T-helper 22 cell (primary cell): ENCODE results near the gene RASA3.

Experiments used
- DNase-seq: peaks from one replicate; pipeline ENCODE4 v3.0.0-alpha.2; 2020; ENCODE audit warnings: low read depth

Gene RASA3

DNA sequence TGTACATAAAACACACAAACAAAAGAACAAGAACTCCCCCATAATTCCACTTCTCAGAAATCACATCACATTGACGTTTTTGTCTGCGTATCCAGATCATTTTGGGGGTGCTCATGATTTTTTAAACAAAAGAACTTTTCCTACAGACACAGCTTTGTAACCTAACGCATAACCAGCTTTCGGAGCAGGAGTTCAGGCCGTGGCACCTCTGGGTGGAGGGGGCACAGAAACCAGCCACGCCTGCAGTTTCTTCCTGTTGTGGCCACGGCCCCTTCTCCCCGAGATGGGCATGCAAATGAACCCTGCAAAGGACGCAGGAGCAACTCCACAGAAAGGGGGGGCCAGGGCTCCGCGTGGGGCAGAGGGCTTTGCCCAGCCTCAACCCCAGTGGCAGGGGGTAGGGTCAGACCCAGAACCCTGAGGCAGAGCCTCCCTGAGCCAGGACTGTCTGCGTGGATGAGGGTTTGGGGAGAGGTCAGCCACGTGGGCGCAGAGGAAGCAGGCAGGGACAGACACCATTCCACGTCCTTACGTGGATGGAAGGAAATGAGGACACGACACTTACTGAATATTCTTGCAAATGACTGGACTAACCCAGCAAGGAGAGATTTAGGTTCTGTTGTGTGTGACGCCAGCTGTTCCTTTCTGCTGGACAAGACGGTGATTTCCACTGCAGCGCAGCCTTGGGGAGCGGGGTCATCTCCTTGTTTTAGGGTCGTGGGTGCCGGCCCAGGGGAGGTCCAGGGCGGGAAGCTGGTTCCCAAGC is 64.4 kb downstream of the RASA3 start:
- no peak for DNase-seq

DNA sequence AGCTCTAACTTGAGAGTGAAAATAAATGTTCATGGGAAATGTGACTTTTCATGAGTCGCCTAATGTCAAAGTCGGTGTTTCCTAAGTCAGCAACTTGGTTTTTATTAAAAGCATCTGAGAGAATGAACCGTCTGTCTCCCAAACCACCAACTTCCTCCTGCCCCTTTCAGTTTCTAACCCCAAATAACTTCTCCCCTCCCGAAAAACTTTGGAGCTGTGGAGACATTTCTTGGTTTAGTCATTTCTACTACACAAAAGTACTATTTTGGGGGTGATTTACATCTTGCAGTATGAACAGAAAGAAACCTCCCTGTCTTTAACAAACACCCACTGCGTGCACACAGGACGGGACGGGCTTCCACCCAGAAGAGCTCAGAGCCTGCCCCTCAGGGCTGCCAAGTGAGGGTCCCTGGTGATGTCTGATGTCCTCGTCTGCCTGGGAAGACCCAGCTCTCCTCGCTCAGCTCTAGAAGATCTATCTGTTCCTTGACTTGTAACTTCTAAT is 65.0 kb downstream of the RASA3 start:
- DNase-seq = no peak

DNA sequence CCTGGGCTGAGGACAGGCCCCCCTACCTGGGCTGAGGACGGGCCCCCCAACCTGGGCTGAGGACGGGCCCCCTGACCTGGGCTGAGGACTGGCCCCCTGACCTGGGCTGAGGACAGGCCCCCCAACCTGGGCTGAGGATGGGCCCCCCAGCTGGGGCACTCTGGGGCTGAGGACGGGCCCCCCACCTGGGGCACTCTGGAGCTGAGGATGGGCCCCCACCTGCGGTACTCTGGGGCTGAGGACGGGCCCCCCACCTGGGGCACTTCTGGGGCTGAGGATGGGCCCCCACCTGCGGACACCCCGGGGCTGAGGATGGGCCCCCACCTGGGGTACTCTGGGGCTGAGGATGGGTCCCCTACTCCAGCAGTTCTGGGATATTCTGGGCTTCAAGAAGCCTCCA is 65.5 kb downstream of the RASA3 start:
- DNase-seq = no peak

DNA sequence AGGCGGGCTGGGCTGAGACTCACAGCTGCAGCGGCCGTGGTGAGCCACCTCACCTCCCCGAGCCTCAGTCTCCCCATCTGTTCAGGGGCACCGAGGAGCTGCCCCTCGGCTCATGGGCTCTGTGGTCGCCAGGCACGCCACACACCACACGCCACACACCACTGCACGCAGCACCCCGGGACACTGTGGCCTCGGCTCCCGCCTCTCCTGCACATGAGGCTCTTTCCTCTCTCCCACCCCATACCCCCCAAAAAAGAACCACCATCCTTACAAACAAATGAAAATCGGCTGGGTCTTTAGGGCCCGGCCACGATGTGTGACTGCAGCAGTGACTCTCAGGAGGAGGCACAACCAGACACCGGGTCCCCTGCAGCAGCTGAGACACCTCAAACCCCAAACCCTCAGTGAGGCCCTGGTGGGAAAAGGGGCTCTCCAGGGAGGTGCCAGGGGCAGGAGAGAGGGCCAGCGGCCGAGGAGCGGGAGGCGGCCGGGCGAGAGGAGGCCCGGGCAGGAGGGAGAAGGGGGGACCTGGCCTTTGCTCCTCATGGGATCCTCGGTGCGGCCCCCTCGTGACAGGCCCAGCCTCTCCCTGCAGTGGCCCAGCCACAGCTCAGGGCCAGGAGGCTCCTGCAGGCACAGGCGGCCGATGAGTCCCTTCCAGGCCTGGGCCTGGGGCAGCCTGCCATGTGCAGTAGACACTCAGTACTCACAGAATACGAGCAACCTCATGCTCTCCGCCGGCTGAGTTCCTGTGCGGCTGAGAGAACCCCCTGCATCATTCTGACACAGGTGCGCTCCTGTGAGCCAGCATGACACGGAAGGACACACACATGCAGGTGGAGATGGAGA is 66.3 kb downstream of the RASA3 start:
- no peak for DNase-seq

DNA sequence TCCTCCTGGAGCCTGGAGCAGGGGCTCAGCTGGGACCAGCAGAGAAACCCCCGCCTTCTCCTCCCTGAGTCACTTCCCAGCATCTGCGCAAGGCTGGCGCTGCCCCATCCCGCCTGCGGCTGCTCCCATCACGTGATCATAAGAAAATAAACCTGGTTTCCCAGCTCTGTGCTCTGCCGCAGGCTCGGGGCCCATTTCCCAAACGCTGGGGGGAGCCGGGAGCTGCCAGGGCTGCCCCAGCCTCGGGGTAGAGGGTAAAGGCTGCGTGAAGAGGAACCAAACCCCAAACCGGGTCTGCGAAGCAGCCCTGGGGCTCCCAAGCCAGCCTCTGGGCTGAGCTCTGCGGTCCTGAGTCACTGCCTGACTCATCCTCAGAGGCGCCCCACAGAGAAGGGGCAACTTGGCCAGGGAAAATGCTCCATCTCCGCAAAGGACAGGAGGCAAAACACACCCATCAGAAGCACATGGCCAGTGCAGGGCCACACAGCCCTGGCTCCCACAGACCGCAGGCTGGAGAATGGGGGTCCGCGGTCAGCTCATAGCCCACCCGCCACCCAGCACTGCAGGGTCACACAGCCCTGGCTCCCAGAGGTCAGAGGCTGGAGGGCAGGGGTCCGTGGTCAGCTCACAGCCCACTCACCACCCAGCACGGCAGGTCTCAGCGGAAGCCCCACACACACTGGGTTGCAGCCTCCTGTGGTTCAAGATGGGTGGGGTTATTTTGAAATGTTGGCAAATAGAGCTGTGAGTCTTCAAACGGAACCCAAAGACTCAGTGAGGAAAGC is 67.1 kb downstream of the RASA3 start:
- DNase-seq = peak; percentile 70

DNA sequence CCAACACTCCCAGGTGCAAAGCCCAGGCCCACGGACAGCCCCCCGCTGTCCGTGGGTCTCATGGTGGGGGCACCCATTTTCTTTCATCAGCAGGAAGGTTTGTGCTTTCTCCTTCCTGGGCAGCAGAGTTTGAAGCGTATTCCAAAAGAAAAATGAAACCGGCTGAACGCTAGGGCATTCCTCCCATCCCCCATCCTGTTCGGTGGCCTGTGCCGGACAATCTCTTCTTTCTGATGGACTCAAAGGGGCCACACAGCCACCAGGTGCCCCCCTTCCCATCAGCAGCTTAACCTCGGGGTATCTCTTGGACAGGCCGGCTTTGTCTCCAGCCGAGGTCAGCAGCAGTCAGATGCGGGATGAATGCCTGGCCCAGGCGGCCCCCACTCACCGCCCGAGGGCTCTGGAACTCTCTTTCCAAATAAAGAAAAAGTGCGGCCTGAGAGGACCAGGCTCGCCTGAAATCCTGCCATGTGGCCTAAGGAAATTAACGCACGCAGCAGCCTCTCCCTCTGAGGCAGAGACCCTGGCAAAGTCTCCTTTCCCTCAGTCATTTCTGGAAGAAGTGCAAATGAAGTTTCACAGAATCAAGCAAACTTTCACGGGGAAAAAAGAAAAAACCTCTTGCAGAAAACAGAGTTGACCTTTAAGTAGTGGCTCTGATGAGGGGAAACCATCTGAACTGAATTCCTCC is 67.8 kb downstream of the RASA3 start:
- DNase-seq = no peak

DNA sequence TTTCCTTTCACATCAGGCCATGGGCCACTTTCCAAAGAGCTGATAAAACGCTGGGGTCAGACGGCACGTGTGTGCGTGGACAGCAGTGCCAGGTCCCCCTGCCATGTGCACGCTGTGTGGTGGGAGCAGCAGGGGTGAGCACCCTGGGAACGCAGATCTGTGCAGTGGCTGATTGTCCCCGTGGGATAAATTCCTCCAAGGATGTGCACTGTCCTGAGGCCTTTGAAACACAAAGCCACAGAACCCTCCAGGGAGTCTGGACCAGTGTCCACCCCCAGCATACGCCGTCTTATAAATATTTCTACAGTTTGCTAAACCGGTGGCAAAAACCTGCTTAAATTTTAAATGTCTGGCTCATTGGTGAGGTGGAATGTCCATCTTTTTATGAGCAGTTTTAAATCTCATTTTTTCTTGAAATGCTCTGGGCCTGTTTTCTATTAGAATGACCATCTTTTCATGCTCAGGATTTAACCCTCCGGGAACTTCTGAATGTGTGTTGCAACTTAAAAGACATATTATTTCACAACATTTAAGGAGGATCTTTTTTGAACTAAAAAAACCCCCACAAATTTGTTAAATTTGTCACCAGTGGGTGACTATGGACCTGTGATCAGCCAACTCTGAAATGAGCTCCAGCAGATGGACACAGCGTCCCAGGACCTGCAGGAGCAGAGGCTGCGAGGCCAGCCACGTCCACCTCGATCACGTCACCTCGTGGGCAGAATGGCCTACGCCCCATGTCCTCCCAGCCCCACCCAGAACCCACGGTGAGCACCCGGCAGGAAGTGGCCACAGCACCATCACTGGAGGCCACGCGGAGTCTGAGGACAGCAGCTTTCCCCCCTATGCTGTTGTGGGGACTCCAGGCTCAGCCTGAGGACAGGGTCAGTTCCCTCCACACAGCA is 68.6 kb downstream of the RASA3 start:
- no peak for DNase-seq

DNA sequence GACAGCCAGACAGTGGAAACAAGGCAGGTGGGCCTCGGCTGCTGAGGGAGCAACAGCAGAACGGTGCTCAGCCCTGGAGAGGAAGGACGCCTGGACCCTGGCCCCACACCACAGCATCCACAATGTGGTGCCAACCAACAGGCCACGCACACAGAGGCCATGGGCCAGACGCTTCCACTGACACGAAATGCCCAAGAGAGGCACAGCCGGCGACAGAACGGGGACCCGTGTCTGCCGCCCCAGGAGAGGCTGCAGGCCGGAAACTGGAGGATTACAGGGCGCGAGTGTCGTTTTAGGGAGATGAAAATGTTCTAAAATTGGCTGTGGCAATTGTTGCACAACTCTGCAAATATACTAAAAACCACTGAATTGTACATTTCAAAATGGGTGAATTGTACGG is 69.7 kb downstream of the RASA3 start:
- DNase-seq = no peak

DNA sequence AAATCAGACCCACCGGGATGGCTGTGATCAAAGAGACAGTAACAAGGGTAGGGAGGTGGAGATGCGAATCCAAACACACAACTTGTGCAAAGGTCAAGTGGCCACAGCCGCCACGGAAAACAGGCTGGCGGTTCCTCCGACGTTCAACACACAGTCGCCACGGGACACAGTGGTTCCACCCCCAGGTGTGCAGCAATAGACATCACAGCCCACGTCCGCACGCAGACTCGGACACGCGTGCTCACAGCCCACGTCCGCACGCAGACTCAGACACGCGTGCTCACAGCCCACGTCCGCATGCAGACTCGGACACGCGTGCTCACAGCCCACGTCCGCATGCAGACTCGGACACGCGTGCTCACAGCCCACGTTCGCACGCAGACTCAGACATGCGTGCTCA is 70.1 kb downstream of the RASA3 start:
- no peak for DNase-seq

DNA sequence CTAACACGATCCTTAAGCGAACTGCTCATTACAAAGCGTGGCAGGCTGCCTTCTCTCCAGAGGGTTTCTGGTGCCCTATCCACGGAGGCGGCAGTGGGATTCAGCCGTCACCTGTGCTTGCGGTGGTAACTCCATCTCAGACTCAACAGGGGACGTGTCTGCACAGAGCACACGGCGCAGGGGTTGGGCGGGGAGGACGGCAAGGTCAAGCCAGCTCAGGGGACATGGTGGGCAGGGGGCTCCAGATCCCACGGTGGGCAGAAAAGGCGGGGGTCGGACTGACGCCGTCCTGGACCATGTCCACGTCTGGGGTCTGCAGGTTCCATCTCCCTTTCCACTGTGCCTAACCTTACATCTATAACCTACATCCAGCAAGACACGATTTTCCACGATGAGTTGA is 70.7 kb downstream of the RASA3 start:
- DNase-seq = no peak

DNA sequence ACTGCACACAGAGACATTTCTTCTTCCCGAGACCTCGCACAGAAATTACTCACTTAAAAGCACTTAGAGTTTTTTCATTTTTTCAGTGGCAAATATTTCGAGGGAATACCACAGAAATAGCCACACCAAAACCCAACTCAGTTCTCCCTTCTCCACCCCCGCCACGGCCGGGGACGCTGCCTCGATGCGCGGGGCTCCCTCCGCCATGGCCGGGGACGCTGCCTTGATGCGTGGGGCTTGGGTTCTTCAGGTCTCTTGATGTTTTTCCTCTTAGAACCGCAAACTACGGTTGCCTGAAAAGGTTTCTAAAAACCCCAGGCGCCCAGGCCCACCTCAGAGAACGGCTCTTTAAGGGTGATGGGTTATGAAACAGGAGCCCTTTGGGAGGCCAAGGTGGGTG is 71.4 kb downstream of the RASA3 start:
- DNase-seq = no peak

DNA sequence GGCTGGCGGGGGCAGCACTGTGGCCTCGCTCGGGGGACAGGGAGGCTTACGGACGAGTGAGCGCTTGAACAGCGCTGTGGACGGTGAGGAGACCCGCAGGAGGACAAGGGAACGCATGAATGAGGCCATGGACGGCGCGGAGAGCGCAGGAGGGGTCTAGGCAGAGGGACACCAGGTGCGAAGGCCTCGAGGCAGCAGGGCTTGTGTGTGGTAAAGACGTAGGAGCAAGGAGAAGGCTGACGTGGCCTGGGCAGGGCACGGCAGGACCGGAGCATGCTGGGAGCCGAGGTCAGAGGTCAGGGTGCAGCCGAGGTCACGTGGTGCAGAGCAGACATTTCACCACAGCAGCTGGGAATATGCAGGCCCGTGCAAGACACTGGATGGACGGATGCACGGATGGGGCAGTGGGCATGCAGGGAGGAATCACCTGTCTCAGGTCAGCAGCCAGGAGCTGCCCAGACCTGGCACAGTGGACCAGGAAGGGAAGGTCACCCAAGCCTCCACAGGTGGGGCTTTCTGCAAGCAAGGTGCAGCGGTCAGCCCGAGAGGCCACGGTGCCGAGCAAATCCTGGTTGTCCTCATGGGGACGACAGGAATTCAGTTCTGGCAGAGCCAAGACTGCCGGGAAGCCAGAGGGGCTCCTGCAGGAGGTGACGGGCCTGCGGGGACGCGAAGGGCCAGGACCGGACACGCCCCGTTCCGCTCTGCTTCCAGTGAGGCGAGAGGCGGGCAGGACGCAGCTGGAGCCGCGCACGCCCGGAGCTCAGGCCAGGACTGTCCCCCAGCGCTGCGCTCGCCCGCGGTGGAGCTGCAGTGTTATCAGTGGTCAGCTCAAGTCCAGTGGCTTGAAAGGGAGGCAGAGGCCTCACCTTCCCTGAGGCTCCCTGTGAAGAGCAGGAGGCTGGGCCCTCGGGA is 72.2 kb downstream of the RASA3 start:
- no peak for DNase-seq

DNA sequence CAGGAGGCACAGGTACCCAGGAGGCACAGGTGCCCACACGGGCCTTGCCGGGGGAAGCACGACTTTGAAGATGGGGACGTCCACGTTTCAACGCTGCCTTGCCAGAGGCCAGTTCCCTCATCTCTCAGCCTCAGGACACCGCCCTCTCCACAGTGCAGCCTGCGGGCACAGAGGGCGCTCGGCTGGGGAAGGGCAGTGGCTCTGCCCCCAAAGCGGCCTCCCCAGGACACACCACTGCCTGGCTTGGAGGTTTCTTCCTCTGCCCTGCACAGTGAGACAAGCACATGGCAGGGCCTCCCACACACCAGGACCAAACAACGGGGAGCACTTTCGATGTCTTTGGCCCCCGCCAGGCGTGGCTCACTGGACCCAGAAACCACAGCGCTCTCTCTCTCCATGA is 73.0 kb downstream of the RASA3 start:
- no peak for DNase-seq

DNA sequence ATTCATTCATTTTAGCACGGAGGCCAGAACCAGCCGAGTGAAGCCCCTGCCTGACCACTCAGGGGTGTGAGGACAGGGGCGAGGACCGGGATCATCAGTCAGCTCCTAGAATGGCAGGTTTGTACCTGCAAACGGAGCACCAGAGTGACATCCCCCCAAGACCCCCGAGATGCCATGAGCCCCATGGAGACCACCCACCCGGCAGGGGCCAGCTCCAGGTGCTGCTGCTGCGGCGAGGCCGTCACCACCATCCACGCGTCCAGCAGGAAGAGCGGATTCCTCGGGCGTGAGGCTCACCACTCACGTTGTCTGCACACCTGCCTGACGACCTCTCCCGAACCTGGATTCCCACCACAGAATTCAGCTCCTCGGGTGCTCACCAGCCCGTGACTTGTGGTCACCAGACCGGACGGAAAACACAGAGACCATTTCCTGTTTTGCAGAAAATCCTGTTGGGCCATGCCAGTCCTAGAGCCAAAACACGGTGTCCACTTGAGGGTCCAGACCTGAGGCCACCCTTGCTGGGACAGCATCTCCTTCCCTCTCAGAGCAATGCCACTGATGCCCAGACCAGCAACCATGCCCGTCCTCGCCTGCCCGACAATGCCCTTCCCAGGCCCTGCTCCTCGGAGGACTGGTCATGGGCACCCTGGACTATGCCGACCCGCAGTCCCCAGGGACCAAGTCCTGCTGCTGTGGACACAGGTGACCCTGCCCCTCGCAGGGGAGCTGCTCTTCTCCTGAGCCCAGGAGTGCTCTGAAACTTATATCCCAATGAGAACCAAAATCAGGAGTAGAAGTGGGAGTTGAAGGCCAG is 74.2 kb downstream of the RASA3 start:
- no peak for DNase-seq

DNA sequence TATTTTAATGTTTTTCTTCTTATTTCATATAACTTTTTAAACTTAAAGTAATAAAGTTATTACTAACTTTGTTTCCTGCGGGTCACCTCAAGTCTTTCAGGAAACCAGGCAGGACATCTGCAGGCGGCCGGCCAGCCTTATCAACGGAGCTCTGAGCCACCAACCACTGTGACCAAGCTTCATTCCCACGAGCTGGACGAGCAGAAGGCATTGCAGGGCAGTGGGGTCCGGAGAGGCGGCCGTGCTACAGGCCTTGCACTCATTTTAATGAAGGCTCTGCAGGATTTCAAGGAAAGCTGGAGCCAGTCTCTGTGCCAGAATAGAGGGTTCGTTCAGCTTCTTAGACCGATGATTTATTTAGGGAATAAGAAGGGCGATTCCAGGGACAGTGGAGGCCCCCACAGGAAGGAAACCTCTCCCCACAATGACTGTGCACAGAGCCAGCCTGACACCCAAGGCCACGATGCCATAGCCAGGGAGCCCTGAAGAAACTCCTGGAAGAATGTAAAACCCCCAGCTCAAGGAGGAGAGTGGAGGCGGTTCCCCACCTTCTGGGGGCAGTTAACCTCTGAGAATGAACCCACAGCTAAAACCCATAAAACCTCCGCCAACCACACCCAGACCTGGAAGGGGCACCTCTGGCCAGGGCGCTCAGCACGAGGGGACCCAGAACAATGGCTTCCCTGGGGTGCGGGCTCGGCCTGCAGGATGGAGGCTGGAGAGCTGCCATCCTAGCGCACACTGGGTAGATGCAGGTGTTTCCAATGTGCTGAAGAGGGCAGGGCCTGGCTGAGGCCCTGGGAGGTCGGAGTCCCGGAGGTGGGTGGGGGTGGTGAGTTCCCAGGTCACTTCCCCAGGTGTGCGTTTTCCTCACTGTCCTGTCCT is 75.0 kb downstream of the RASA3 start:
- no peak for DNase-seq

DNA sequence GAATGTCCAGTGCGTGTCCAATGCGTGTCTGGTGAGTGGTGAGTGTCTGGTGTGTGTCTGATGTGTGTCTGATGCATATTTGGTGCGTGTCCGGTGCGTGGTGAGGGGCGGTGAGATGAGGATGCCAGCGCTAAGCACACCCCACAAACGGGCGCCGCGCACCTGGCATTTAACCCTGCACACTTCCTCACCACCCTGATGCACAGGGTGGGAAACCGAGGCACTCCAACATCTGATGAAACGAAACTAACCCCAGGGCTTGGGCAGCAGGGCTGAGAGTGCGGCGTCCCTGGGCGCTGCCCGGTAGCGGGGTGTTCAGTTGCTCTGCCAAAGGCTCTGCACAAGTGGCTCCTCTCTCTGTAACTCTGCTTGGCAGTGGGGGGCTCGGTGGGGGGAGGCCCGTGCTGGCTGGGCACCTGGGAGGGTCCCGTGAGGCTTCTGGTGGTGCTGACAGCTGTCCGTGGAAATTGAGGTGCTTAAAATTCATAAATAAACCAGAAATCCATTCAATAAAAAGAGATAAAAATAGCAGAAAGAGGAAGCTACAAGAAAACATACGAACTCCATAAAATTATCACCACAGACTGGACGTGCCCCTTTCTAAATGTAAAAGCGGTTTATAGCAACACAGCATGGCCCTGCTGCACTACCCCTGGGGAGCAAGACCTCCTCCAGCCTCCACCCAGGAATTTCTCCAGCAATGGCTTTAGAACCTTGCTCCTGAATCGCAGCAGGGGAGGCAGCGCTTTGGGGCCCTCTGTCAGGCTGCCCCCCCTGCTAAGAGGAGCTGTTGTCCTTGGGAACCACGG is 76.0 kb downstream of the RASA3 start:
- no peak for DNase-seq

DNA sequence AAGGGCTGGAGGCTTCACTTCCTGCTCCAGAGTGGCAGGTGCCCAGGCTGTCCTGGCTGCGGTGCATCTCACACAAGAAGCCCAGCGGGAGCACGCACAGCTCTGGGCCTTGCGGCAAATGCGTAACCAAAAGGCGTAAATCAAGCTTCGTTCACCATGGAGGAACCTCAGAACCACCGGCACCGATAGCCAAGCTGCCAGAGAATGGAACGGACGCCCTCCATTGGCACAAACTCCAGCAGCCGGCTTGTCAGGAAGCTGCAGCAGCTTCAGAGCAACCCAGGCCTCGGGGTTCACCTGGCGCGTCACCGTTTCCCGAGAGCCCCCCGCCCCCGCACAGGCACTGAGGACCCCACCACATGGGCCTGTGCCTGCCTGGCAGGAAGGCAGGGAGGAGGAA is 76.7 kb downstream of the RASA3 start:
- no peak for DNase-seq
